Measurements from ENCODE around the gene LSM11.

Gene LSM11

DNA sequence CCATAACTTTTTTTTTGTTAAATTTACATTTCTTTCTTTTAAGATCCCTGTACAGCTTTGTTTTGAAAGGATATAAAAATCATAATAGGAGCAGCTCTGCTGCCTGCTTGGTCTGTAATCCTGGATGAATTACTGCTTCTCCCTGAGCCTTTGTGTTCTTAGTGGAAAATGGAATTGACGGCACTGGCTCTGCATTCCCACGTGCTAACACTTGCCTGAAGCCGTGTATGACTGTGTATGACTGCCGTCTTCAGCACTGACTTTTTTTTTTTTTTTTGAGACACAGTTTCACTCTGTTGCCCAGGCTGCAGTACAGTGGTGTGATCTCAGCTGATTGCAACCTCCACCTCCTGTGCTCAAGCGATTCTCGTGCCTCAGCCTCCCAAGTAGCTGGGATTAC, 7.5 kb upstream of the LSM11 start:
- no peak for DNase-seq

DNA sequence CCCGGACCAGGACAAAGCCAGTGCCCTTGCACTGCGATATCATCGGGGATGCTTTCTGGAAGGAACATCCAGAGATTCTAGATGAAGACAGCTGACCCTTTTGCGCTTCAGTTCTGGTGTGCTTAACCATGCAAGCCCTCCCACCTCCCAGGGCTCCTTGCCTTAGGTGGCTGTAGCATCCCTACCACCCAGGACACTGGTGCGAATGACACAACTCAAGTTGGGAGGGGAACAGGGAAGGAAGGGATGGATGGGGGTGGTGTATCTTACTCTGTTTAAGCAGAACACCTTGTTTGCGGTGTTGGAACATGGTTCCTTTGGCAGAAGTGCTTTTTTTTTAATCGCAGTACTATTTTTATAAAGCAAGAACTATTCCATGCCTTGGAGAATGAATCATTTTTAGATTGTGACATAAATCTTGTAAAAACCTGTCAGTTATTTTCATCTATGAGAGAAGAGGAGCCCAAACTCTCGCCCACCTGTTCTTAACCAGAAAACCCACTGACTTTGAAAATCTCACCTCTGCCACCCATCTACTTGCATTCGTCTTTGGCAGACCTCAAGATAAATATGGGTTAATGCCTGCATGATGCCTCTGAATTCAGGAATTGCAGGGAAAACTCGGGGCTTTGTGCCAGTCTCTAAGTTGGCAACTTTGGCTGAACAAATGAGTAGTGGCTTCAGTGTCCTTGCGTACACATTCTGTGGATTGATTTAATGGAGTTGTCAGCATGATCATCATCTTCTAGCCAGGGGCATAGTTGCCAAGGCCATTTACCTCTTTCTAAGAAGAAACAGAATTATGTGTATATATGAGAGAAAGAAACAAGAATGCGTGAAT, 3.9 kb upstream of the LSM11 start:
- no peak for DNase-seq

DNA sequence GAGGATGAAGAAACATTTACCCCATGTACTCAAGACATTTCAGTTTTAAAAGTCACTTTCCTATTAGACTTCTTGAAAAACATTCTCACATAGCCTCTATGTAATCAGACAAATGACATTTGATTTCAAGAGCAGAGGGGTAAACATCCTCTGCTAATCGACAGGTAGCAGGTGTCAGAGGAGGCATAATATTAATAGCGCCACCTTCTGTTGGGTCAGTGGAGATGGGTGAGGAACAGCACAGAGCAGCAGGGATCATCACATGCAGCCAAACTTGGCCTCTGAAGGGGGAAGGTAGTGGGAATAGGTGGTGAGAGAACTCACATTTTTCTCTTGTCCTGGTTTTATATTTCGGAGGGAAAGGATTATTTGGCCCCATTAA, 3.3 kb upstream of the LSM11 start:
- DNase-seq: peak; percentile 13

DNA sequence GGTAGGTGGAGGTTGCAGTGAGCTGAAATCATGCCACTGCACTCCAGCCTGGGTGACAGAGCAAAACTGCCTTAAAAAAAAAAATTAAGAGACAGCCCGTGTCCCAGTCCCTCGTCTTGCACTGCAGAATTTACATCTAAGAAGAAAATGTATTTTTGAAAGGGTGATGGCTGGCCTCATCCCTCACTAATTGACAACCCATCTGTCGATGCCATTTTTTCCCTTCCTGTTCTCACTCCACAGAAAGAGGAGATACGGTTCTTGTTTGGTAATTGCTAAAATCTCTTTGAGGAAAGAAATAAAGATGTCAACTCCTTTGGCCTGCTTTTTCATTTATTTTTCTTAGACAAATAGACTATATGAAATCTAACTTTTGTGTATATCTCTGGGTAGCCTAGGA, 2.4 kb upstream of the LSM11 start:
- no peak for DNase-seq

DNA sequence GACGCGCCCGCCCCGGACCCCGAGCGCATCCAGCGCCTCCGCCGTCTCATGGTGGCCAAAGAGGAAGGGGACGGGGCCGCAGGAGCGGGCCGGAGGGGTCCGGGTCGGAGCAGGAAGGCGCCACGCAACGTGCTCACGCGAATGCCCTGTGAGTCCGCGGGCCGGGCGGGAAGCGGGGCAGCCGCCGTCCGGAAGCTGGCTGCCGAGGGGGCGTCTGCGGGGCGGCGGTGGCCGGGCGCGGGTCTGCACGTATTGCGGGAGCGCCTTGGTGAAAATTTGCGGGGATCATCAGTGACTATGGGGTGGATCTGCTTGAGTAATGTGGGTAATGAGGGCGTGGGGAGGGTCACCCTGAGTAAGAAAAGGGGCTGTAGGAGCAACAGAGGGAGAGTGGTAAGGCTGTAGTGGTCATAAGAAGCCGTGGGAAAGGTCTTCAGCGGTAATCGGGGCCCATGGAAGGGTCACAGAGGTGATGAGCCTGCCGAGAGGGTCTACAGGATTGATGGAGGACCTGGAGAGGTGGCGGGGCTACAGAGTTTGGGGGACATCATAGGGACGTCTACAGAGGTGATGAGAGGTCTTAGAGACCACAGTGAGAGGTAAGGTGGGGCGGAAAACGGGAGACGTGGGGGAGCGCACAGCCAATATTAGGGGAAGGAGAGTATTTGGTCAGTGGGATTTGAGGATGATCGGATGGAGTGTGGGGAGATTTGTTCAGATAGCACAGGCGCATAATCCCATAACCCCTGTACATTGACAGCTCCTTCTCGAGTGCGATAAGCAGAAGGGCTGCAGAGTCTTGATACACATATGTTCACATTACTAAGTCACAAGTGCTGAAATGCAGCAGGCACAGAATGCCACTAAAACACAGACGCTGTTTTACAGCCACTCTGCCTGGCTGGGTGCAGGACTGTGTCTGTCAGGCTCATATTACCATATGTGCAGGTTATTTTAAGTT, 819 bp downstream of the LSM11 start:
- peak; percentile 21 for DNase-seq

DNA sequence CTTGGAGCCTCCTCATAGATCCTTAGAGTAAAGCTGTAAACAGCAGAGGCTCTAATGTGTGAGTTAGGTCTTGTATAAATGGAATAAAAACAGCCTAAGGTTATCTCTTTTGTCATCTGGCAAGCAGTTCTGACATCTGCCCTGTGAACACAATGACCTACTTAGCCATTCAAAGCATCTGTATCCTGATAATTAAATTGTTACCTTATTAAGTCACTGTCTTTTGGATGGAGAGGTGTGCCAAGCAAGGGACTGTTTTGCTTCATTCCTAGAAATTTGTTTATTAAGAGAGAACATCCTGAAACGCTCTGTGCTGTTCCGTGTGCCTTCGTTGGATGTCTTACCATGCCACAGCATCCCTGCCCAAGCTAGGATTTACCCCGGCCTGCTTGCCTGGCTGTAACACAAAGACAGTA, 1.5 kb downstream of the LSM11 start:
- no peak for DNase-seq

DNA sequence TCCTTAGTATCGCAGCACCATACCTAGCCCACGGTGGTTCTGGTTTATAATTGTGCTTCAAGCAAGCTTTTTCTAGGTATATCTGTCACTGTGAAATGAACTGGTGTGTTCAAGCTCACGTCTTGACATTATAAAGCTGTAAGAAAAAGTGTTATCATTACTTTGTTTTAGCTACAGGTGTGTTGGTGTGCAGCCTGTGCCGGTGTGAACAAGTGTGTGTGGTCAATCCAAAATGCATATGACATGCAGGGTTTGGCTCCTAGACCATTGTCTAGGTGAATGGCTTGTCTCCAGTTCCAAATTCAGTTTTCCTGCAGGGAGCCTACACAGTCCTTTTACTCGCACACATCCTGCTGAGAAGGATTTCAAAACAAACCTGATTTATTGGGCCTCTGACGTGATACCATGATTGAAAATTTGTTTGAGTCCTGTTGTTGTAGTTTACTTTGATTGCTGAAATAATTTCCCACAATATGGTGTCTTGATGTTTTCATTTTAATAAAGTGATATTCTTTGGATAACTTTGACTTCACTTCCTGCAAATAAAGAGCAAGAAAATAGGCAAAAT, 3.7 kb downstream of the LSM11 start:
- no peak for DNase-seq

DNA sequence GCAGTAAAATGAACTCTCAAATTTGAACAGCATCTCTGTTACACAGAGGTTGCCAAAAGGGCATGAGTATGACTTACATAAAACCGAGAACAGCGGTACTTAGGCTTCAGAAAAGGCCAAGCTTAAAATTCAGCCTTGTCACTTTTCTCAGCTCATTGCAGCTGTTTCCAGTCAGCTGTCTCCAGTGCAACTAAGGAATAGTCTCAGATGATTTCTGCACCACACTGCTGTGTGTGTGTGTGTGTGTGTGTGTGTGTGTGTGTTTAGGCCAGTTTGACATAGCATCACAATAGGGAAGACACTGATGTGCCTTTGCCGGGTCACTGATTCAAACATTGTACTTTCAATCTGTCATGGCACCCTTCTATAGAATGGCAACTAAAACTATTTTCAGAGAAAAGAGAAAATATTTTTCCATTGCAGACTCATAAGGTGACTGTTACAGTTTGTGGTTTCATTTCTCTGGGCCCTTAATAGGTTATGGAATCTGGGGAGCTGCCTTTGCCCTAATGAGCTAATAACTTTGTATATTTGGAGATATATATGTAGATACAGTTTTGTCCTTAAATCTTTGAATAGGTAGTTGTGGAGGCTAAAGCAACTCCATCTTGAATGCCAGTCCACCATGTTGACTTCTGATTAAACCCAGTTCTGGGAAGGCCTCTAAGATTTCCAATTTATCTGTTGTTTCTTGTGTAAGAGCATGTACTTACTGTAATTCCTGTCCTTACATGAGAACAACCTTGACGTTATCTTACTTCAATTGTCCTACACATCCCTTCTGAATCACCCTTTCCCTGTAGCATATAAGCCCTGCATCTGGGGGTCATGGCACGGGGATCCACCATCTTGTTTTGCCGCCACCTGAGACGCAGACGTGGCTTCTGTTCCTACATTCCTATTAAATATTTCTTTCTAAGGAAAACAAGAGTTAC, 4.5 kb downstream of the LSM11 start:
- DNase-seq: peak; percentile 13

DNA sequence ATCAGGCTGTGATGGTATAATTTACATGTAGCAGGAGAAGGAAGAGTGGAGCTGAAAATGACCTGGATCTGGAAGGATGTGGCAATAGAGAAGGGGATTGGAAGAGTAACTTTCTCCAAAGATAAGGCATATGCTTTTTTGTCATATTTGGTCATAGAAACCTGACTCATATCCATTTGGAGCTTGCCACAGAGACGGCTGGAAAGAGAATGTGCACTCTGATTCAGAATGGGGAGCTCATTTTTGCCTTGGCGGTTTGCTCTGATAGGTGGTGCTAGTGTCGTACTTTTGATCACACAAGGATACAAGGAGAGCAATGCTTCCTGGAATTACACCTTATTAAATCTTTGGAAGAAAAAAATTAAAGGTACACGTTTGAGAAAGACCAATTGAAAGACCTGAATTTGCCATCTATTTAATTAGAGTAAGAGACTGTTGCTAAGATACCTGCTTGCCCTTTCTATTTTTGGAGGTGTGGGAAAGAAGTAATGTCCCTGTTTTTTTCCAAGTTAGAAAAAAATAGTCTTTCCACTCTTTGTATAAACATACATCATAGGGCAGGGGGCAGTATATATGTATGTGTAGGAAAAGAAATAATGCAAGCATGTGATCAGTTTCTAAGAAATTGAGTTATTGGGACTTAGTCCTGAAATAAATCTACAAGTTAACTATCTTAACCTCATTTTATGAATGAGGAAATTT, 5.4 kb downstream of the LSM11 start:
- peak; percentile 87 for DNase-seq

DNA sequence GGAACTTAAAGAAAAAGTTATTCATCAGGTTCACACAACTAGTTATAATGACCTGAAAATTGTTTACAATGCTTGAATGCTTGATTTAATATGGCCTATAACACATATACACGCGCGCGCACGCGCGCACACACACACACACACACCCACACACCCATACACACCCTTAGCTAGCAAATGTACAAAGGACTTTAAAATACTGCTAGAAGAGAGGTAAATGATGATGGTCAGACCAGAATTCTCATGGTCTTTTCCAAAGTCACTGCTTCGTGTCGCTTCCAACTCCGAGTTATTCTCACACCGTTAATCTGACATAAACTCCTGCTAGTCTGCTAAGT, 5.9 kb downstream of the LSM11 start:
- DNase-seq: no peak

DNA sequence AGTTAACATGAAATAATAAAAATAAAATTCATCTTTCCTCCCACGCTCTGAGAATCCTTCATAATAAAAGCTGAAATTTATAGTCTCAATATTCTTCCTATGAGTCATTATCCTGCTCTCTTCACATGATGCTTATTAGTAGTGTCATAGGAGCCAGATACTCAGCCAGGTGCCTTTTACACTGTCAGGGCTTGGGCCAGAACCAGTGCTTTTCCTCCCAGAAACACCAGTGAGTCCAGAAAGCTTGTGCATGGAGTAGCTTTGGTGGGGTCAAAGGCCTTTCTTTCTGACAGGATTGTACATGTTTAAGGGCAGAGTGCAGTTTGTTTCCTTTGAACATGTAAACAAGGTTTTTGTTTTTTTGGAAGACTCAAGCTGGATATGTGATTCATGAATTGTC, 6.8 kb downstream of the LSM11 start:
- DNase-seq: peak; percentile 69

DNA sequence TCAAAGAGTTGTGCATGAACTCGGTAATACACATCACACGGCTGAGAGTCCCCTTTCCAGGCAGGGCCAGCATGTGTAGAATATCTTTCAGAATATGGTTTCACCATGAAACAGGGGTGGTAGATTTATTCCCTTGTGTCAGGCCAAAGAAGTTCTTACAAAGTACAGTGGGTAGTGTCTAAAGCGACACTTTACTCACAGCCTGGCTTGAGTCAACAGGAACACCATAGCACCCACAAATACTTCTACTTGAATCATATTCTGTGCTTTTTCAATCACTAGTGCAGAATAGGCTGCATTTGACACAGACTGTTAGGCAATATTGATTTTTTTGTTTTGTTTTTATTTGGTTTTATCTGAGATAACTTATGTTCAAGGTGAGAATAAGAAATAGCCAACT, 12.6 kb downstream of the LSM11 start:
- DNase-seq: no peak

DNA sequence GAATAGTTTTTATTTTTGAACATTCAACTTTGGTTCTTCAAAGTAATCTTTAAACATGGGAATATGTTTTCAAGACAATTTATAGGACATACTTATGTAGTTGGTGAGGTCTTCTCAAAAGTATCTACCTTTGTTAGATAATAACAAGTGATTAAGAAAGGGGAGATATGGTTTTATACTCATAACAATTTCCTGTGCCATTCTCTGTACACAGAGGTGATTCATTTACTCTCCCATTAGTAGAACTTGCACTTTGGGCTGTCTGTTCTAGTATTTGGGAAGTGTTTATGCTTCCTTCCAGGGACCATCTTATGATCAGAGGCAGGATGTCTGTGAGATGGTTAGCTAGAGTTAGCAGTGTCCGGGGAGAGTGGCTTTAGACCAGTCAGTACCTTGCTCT, 15.2 kb downstream of the LSM11 start:
- DNase-seq: no peak

DNA sequence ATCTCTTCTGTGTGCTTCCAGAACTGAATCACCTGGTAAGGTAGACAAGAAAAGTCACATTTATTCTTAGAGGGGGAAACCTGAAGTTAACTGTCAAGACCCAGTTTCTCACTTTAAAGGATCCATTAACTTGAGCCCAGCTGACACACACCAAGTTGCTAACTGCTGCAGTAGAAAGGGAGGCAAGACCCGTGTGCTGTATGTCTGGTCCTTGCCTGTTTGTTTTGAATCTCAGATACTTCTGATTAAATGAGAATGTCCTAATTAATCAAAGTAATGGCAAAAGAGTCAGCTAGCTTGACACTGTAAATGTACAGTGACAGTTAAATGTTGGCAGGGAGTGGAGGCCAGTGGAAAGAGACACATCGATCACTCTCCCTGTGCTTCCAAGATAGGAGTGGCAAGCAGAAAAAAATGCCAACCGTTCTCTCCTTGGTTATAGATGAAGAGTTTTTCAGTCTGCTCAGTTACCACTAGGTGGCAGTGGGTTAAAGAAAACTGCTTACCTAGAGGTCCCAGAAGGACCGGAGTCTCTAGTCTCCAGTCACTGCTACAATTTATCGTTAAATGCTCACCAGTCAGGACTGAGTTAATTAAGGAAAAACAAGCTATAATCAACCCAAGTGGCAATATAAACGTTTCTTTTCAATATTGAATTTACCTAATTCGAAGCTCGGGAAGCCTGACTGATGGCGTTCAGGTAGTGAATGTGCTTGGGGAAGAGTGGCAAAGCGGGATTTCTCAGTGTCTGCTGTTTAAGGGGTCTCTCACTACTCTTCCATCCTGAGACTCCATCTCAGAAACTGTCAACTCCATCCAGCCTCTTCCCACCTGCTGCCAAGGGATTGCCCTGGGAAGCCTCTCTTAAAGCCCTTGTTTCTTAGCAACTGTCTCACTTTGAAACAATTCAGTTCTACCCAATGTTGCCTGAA, 18.4 kb downstream of the LSM11 start:
- peak; percentile 67 for DNase-seq

DNA sequence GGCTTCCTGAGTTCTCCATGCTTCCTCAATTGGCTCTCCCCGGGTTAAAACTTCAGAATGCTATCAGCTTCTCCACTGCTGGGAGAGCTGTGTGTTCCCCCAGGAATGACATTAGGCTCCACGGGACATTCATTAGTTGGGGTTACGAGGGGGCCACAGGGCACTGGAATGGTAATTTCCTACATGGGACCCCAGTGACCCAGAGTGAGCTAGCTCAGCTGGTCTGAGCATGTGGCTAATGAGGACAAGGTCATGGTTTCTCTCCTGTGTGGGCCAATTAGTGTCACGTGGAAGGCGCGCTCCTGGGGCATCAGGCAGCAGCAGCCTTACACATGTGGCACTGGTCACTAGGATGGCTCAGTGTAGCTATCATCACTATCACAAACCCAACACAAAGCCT, 21.0 kb downstream of the LSM11 start:
- no peak for DNase-seq

DNA sequence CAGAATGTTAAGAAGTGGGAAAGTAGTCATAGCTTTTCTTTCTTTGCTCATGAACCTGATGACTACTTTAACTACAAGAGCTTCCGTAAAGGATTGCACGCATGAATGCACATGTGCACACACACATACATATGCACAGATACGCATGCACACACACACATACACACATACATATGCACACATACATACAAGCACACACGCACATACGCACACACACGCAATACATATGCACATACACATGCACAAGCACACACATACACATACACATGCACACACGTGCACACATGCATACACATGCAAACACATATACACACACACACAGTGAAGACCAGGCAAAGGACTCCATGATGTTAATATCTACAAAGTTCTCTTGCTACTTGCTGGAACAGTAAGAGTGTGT, 22.9 kb downstream of the LSM11 start:
- no peak for DNase-seq

DNA sequence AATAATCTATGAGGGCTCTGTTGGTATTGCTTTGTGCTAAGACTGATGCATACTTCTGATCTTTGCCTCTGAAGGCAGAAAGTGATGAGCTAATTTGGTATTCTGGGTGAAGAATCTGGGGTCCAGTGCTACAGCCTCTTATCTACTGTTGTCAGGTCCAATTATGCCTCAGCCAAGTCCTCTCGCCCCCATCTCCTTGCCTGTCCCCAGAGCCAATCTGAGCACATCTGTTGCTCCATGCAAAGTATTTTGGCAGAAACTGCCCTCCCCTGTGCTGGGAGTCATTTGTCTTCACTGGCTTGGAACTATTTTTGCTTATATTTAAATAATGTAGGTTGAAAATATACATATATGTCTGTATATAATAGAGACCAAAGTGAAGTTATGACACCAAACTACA, 23.4 kb downstream of the LSM11 start:
- no peak for DNase-seq

DNA sequence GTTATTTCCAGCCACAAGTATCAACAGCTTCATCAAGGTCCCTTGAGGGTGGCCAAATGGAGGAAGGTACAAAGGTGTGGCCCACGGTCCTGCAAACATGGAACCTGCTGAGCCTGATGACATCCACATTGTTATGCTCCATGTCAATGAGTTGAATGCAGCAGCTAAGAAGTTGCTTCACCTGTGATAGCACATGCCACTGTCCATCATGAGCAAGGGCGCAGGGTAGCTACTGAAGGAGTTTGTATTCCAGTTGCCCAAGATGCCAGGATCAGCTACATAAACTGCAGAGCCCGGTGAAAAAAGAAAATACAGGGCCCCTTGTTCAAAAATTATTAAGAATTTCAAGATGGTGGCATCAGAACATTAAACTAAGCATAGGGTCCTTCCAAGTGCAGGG, 24.2 kb downstream of the LSM11 start:
- no peak for DNase-seq

DNA sequence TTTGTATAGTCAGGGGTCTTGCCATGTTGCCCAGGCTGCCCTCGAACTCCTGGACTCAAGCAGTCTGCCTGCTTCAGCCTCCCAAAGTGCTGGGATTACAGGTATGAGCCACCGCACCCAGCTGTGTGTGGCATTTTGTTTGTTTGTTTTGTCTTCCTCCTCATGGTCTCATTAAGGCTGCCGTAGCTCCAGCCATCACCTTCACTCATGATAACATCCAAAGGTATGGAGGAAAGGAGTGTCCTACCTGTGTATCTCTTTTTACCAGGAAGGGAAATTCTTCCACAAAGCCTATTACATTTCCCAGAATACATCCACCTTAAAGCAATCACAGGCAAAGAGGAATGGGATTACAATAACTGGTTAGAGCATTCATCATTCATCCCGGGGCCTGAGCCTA, 27.2 kb downstream of the LSM11 start:
- DNase-seq: no peak

DNA sequence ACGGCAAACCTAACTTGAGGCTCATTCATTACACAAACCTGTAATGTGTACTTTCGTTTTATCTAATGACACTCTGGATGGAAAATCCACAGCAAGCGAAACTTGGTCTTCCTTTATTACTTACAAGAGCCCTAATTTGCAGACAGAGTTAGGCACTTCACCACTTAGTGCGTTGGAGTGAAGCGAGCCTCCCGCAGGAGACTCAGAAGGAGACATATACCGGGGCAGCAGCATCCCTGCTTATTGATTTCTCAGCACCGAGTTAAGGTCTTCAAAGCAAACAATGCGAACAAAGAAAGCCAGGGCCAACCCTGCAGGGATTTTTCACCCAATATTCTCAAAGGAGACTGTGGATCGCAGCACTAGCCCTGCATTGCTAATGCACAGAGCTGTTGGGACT, 28.6 kb downstream of the LSM11 start:
- DNase-seq: no peak

Data from EL (cell line).